GM18499 (cell line): Measurements from ENCODE around the gene HSP90AA1.
"Not testable (repeated sequence)": the region's sequence is repeated elsewhere in the genome, so short reads cannot be mapped to it uniquely, and the experiment has no call there.

Source experiments
- ATAC-seq: cut with Tn5 transposase; IDR thresholded peaks from one replicate; pipeline ENCODE4 v1.9.1; 2021; ENCODE audit warnings: moderate number of reproducible peaks; ENCODE audit not compliant: insufficient read depth, unreplicated experiment

The HSP90AA1 gene

GRCh38 chr14:102086972-102087761, at the start of gene HSP90AA1:
HSP90AA1 (minus strand) TSS chr14:102087044; CDS start chr14:102086378, 666 bp downstream.
- peak; percentile 42 for ATAC-seq

GRCh38 chr14:102135456-102135855, 48.6 kb upstream of the HSP90AA1 start:
- ATAC-seq, result not testable (repeated sequence)

- ATAC-seq, result not testable (repeated sequence)
Observed at GRCh38 chr14:102134719-102135118, 47.9 kb upstream of the HSP90AA1 start.

- not testable (repeated sequence) for ATAC-seq
Observed at GRCh38 chr14:102134021-102134420, 47.2 kb upstream of the HSP90AA1 start.

- no peak for ATAC-seq
Observed at GRCh38 chr14:102131741-102132140, 44.9 kb upstream of the HSP90AA1 start.

- ATAC-seq, result no peak
Observed at GRCh38 chr14:102126807-102127455, 40.1 kb upstream of the HSP90AA1 start.

- ATAC-seq, result no peak
Observed at GRCh38 chr14:102125546-102125945, 38.7 kb upstream of the HSP90AA1 start.

GRCh38 chr14:102124419-102124818, 37.6 kb upstream of the HSP90AA1 start:
- ATAC-seq, result no peak

- ATAC-seq, result no peak
Observed at GRCh38 chr14:102121567-102121966, 34.7 kb upstream of the HSP90AA1 start.

GRCh38 chr14:102120888-102121287, 34.0 kb upstream of the HSP90AA1 start:
- no peak for ATAC-seq

- no peak for ATAC-seq
Observed at GRCh38 chr14:102117852-102118251, 31.0 kb upstream of the HSP90AA1 start.

GRCh38 chr14:102116361-102117180, 29.7 kb upstream of the HSP90AA1 start:
- ATAC-seq, result no peak

- ATAC-seq, result no peak
Observed at GRCh38 chr14:102111101-102111500, 24.3 kb upstream of the HSP90AA1 start.

GRCh38 chr14:102109332-102109731, 22.5 kb upstream of the HSP90AA1 start:
- not testable (repeated sequence) for ATAC-seq

GRCh38 chr14:102105369-102105768, 18.5 kb upstream of the HSP90AA1 start:
- ATAC-seq, result no peak

GRCh38 chr14:102103062-102103695, 16.3 kb upstream of the HSP90AA1 start:
- no peak for ATAC-seq

GRCh38 chr14:102097441-102098135, 10.7 kb upstream of the HSP90AA1 start:
- ATAC-seq, result no peak

GRCh38 chr14:102096569-102097188, 9.8 kb upstream of the HSP90AA1 start:
- no peak for ATAC-seq

GRCh38 chr14:102095871-102096568, 9.2 kb upstream of the HSP90AA1 start:
- ATAC-seq, result no peak
